HepG2 (cell line): Measurements from ENCODE around the gene LRRC25. TPM values are rescaled to one million over a fixed set of nuclear protein-coding genes. Genes with fewer than 3 reads are reported as not detected.
A peak's percentile ranks its signal among the peaks of the same experiment; 100 is the strongest.

Experiments
- AHR ChIP-seq: IDR thresholded peaks from 2 replicates; pipeline ENCODE4 v1.6.1; 2018; ENCODE audit warnings: missing genetic modification reagents, missing compliant biosample characterization
- AKAP8 ChIP-seq: sonication (generic); formaldehyde crosslinking; IDR thresholded peaks from 2 replicates; pipeline ENCODE4 v1.5.1; 2020; ENCODE audit warnings: mild to moderate bottlenecking, missing genetic modification reagents
- ATF7-NPFF ChIP-seq: sonication (generic); formaldehyde crosslinking; IDR thresholded peaks from 2 replicates; pipeline ENCODE4 v1.8.1; 2023; ENCODE audit warnings: mild to moderate bottlenecking, low read depth, missing genetic modification reagents, moderate library complexity
- ATRX ChIP-seq: sonication (generic); formaldehyde crosslinking; IDR thresholded peaks from 2 replicates; pipeline ENCODE4 v1.4.0; 2020; ENCODE audit warnings: missing genetic modification reagents, borderline replicate concordance
- BATF2 ChIP-seq: sonication (generic); formaldehyde crosslinking; IDR thresholded peaks from 2 replicates; pipeline ENCODE4 v1.8.0; 2022; ENCODE audit warnings: mild to moderate bottlenecking, missing genetic modification reagents, moderate library complexity
- HNRNPUL1 ChIP-seq: fragments of 200-400 bp; formaldehyde crosslinking; IDR thresholded peaks from 2 replicates; pipeline ENCODE4 v1.6.1; 2017; ENCODE audit warnings: low read depth, mild to moderate bottlenecking, low read length, moderate library complexity
- JUN ChIP-seq: sonication (generic); formaldehyde crosslinking; IDR thresholded peaks from 2 replicates; pipeline ENCODE4 v1.4.0; 2020; ENCODE audit warnings: mild to moderate bottlenecking, missing genetic modification reagents
- JUND ChIP-seq: sonication (generic); formaldehyde crosslinking; IDR thresholded peaks from 2 replicates; pipeline ENCODE4 v1.8.0; 2022; ENCODE audit warnings: mild to moderate bottlenecking, missing genetic modification reagents
- KDM2A ChIP-seq: sonication (generic); formaldehyde crosslinking; IDR thresholded peaks from 2 replicates; pipeline ENCODE4 v1.4.0; 2020; ENCODE audit warnings: low read depth, missing genetic modification reagents, borderline replicate concordance
- KDM4B ChIP-seq: sonication (generic); formaldehyde crosslinking; IDR thresholded peaks from 2 replicates; pipeline ENCODE4 v1.4.0; 2020; ENCODE audit warnings: missing genetic modification reagents
- MBD4 ChIP-seq: IDR thresholded peaks from 2 replicates; pipeline ENCODE4 v1.6.1; 2012; ENCODE audit warnings: low read length, inconsistent platforms, borderline replicate concordance
- MTA1 ChIP-seq: sonication (generic); formaldehyde crosslinking; IDR thresholded peaks from 2 replicates; pipeline ENCODE4 v1.4.0; 2020; ENCODE audit warnings: missing genetic modification reagents, mild to moderate bottlenecking, borderline replicate concordance
- RELA ChIP-seq: sonication (generic); formaldehyde crosslinking; IDR thresholded peaks from 2 replicates; pipeline ENCODE4 v1.4.0; 2020; ENCODE audit warnings: missing genetic modification reagents
- SMC3 ChIP-seq: IDR thresholded peaks from 2 replicates; pipeline ENCODE4 v1.6.1; 2011; ENCODE audit warnings: low read length, improper control_type of control experiment
- TCF7L2 ChIP-seq: IDR thresholded peaks from 2 replicates; pipeline ENCODE4 v1.6.1; 2011; ENCODE audit warnings: mild to moderate bottlenecking, low read depth, low read length, moderate library complexity
- ZBTB21 ChIP-seq: sonication (generic); formaldehyde crosslinking; IDR thresholded peaks from 2 replicates; pipeline ENCODE4 v1.4.0; 2020; ENCODE audit warnings: missing genetic modification reagents
- ZFP36L2 ChIP-seq: sonication (generic); formaldehyde crosslinking; IDR thresholded peaks from 2 replicates; pipeline ENCODE4 v1.4.0; 2020; ENCODE audit warnings: missing genetic modification reagents
- ZIK1 ChIP-seq: sonication (generic); formaldehyde crosslinking; IDR thresholded peaks from 2 replicates; pipeline ENCODE4 v1.5.0; 2020; ENCODE audit warnings: mild to moderate bottlenecking, low read depth, missing genetic modification reagents, borderline replicate concordance
- ZNF205 ChIP-seq: IDR thresholded peaks from 2 replicates; pipeline ENCODE4 v1.6.1; 2018; ENCODE audit warnings: missing biosample characterization, missing genetic modification reagents
- ZNF274 ChIP-seq: sonication (generic); formaldehyde crosslinking; IDR thresholded peaks from 2 replicates; pipeline ENCODE4 v1.5.1; 2020; ENCODE audit warnings: mild to moderate bottlenecking, missing genetic modification reagents
- ZNF337 ChIP-seq: sonication (generic); formaldehyde crosslinking; IDR thresholded peaks from 2 replicates; pipeline ENCODE4 v1.5.1; 2020; ENCODE audit warnings: missing genetic modification reagents, low read depth, mild to moderate bottlenecking, borderline replicate concordance
- ZNF556 ChIP-seq: sonication (generic); formaldehyde crosslinking; IDR thresholded peaks from 2 replicates; pipeline ENCODE4 v1.4.0; 2020; ENCODE audit warnings: mild to moderate bottlenecking, missing genetic modification reagents, borderline replicate concordance
- ZNF607 ChIP-seq: sonication (generic); formaldehyde crosslinking; IDR thresholded peaks from 2 replicates; pipeline ENCODE4 v1.5.1; 2020; ENCODE audit warnings: missing genetic modification reagents, mild to moderate bottlenecking, borderline replicate concordance
- ZNF703 ChIP-seq: sonication (generic); formaldehyde crosslinking; IDR thresholded peaks from 2 replicates; pipeline ENCODE4 v1.5.1; 2020; ENCODE audit warnings: missing genetic modification reagents, mild to moderate bottlenecking, moderate library complexity, borderline replicate concordance
- polyA plus RNA-seq, 8 experiments: library from polyadenylated mRNA; depleted of rRNA in 3 of 8; stranded (reverse) in 7 of 8; unstranded in 1 of 8; fragments of >200 nt; fragmentation: Illumina TruSeq in 4 of 8; extraction: Trizol in 4 of 8; gene quantifications; 2 replicates each; pipeline versions ENCODE4 v1.2.1 to v1.2.3, GENCODE V29; 2011 to 2016; ENCODE audit warnings: low read depth in 4 of 8, missing spikeins in 1 of 8, mixed read lengths in 1 of 8; ENCODE audit not compliant: insufficient read depth in 1 of 8
- total RNA-seq, 5 experiments: library from RNA; depleted of rRNA; stranded (reverse); fragments of >200 nt; fragmentation: Illumina TruSeq; extraction: Trizol; gene quantifications; 2 replicates each; pipeline ENCODE4 v1.2.3, GENCODE V29; 2016; ENCODE audit warnings: low read depth in 1 of 5
- TF ChIP-seq, protein P1 (sequence below): sonication (generic); formaldehyde crosslinking; IDR thresholded peaks from 2 replicates; pipeline ENCODE4 v1.4.0; 2020; ENCODE audit warnings: mild to moderate bottlenecking, missing genetic modification reagents

Gene LRRC25
- total and polyA plus RNA-seq, 2 of the 13 experiments (the other 11 are each of a cell fraction or from before 2014, with no cell fraction given), result 0.13 to 0.53 TPM

- TF ChIP-seq AKAP8 (CRISPR knock-in tag) (no peak), ZBTB21 (no peak), ZIK1 (CRISPR knock-in tag) (no peak), BATF2 (CRISPR knock-in tag) (no peak), ZNF205 (CRISPR knock-in tag) (no peak), KDM2A (CRISPR knock-in tag) (no peak; the same call in 1 of the 2 replicates), MBD4 (no peak), MTA1 (CRISPR knock-in tag) (peak; percentile 76; the same call in 1 of the 2 replicates), JUND (CRISPR knock-in tag) (no peak), SMC3 (no peak), HNRNPUL1 (no peak), KDM4B (CRISPR knock-in tag) (no peak), ZNF556 (CRISPR knock-in tag) (peak; percentile 48; the same call in 1 of the 2 replicates), TCF7L2 (no peak), ZNF703 (no peak), ZNF607 (no peak), AHR (peak; percentile 63; the same call in 1 of the 2 replicates), ZNF337 (no peak), ZFP36L2 (CRISPR knock-in tag) (no peak), ATRX (CRISPR knock-in tag) (no peak), ZNF274 (CRISPR knock-in tag) (no peak; the same call in 1 of the 2 replicates), ATF7-NPFF (no peak), JUN (peak; percentile 55; the same call in 1 of the 2 replicates), RELA (CRISPR knock-in tag) (no peak)
- TF ChIP-seq, protein P1, sequence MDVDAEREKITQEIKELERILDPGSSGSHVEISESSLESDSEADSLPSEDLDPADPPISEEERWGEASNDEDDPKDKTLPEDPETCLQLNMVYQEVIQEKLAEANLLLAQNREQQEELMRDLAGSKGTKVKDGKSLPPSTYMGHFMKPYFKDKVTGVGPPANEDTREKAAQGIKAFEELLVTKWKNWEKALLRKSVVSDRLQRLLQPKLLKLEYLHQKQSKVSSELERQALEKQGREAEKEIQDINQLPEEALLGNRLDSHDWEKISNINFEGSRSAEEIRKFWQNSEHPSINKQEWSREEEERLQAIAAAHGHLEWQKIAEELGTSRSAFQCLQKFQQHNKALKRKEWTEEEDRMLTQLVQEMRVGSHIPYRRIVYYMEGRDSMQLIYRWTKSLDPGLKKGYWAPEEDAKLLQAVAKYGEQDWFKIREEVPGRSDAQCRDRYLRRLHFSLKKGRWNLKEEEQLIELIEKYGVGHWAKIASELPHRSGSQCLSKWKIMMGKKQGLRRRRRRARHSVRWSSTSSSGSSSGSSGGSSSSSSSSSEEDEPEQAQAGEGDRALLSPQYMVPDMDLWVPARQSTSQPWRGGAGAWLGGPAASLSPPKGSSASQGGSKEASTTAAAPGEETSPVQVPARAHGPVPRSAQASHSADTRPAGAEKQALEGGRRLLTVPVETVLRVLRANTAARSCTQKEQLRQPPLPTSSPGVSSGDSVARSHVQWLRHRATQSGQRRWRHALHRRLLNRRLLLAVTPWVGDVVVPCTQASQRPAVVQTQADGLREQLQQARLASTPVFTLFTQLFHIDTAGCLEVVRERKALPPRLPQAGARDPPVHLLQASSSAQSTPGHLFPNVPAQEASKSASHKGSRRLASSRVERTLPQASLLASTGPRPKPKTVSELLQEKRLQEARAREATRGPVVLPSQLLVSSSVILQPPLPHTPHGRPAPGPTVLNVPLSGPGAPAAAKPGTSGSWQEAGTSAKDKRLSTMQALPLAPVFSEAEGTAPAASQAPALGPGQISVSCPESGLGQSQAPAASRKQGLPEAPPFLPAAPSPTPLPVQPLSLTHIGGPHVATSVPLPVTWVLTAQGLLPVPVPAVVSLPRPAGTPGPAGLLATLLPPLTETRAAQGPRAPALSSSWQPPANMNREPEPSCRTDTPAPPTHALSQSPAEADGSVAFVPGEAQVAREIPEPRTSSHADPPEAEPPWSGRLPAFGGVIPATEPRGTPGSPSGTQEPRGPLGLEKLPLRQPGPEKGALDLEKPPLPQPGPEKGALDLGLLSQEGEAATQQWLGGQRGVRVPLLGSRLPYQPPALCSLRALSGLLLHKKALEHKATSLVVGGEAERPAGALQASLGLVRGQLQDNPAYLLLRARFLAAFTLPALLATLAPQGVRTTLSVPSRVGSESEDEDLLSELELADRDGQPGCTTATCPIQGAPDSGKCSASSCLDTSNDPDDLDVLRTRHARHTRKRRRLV (CRISPR knock-in tag), result no peak
Measured at GRCh38 chr19:18396471-18397241, 766 bp downstream of the LRRC25 start (continued).
